WTC11 (cell line): ENCODE data around the gene DHDDS. TPM values are rescaled to one million over a fixed set of nuclear protein-coding genes. Genes with fewer than 3 reads are reported as not detected.

Experiments
- AFF4 ChIP-seq: sonication (generic); formaldehyde crosslinking; IDR thresholded peaks from 2 replicates; pipeline ENCODE4 v1.8.1; 2023; ENCODE audit warnings: mild to moderate bottlenecking, missing genetic modification reagents, borderline replicate concordance
- ATF3 ChIP-seq: sonication (generic); formaldehyde crosslinking; conservative IDR thresholded peaks from 2 replicates; pipeline ENCODE4 v1.8.1; 2022; ENCODE audit warnings: mild to moderate bottlenecking, missing genetic modification reagents
- CREB1 ChIP-seq: sonication (generic); formaldehyde crosslinking; IDR thresholded peaks from 2 replicates; pipeline ENCODE4 v1.8.0; 2023; ENCODE audit warnings: mild to moderate bottlenecking, missing genetic modification reagents
- CTCF ChIP-seq: fragments of 200-600 bp; IDR thresholded peaks from 2 replicates; pipeline ENCODE4 v1.8.0; 2022; ENCODE audit warnings: antibody characterized with exemption
- E2F4 ChIP-seq: sonication (generic); formaldehyde crosslinking; IDR thresholded peaks from 2 replicates; pipeline ENCODE4 v1.8.1; 2022; ENCODE audit warnings: low read depth, mild to moderate bottlenecking, moderate library complexity, missing genetic modification reagents, borderline replicate concordance
- FOXJ3 ChIP-seq: sonication (generic); formaldehyde crosslinking; IDR thresholded peaks from 2 replicates; pipeline ENCODE4 v1.9.0; 2021; ENCODE audit warnings: missing genetic modification reagents, mild to moderate bottlenecking, borderline replicate concordance
- FOXK1 ChIP-seq: sonication (generic); formaldehyde crosslinking; IDR thresholded peaks from 2 replicates; pipeline ENCODE4 v1.8.0; 2022; ENCODE audit warnings: mild to moderate bottlenecking, moderate library complexity, missing genetic modification reagents
- FOXP1 ChIP-seq: sonication (generic); formaldehyde crosslinking; IDR thresholded peaks from 2 replicates; pipeline ENCODE4 v1.8.0; 2022; ENCODE audit warnings: missing genetic modification reagents, mild to moderate bottlenecking, moderate library complexity, borderline replicate concordance
- GABPB1 ChIP-seq: sonication (generic); formaldehyde crosslinking; IDR thresholded peaks from 2 replicates; pipeline ENCODE4 v1.8.1; 2023; ENCODE audit warnings: mild to moderate bottlenecking, missing genetic modification reagents
- JAZF1 ChIP-seq: fragments of 250-450 bp; sonication (Bioruptor Pico); IDR thresholded peaks from 2 replicates; pipeline ENCODE4 v1.9.0; 2021; ENCODE audit warnings: moderate library complexity, mild to moderate bottlenecking, inconsistent platforms
- KAT7 ChIP-seq: sonication (generic); formaldehyde crosslinking; IDR thresholded peaks from 2 replicates; pipeline ENCODE4 v1.8.1; 2023; ENCODE audit warnings: missing genetic modification reagents, mild to moderate bottlenecking, borderline replicate concordance
- MAX ChIP-seq: sonication (generic); formaldehyde crosslinking; IDR thresholded peaks from 2 replicates; pipeline ENCODE4 v1.8.0; 2022; ENCODE audit warnings: mild to moderate bottlenecking, missing genetic modification reagents
- MXD4 ChIP-seq: fragments of 250-450 bp; sonication (Bioruptor Pico); IDR thresholded peaks from 2 replicates; pipeline ENCODE4 v1.8.0; 2021; ENCODE audit warnings: mild to moderate bottlenecking, moderate library complexity, borderline replicate concordance
- NFYB ChIP-seq: sonication (generic); formaldehyde crosslinking; conservative IDR thresholded peaks from 2 replicates; pipeline ENCODE4 v1.8.0; 2022; ENCODE audit warnings: low read depth, missing genetic modification reagents
- SMAD3 ChIP-seq: sonication (generic); formaldehyde crosslinking; IDR thresholded peaks from 2 replicates; pipeline ENCODE4 v1.8.0; 2022; ENCODE audit warnings: missing genetic modification reagents, mild to moderate bottlenecking, borderline replicate concordance
- SMAD4 ChIP-seq: sonication (generic); formaldehyde crosslinking; IDR thresholded peaks from 2 replicates; pipeline ENCODE4 v1.8.0; 2022; ENCODE audit warnings: mild to moderate bottlenecking, missing genetic modification reagents
- STAT6 ChIP-seq: sonication (generic); formaldehyde crosslinking; conservative IDR thresholded peaks from 2 replicates; pipeline ENCODE4 v1.8.1; 2023; ENCODE audit warnings: mild to moderate bottlenecking, low read depth, missing genetic modification reagents, moderate library complexity
- TCF7 ChIP-seq: sonication (generic); formaldehyde crosslinking; IDR thresholded peaks from 2 replicates; pipeline ENCODE4 v1.8.0; 2022; ENCODE audit warnings: mild to moderate bottlenecking, low read depth, missing genetic modification reagents, moderate library complexity
- USF1 ChIP-seq: sonication (generic); formaldehyde crosslinking; IDR thresholded peaks from 2 replicates; pipeline ENCODE4 v1.8.0; 2022; ENCODE audit warnings: mild to moderate bottlenecking, missing genetic modification reagents
- USF2 ChIP-seq: sonication (generic); formaldehyde crosslinking; IDR thresholded peaks from 2 replicates; pipeline ENCODE4 v1.8.1; 2023; ENCODE audit warnings: mild to moderate bottlenecking, missing genetic modification reagents, moderate library complexity
- ZNF121 ChIP-seq: sonication (generic); formaldehyde crosslinking; IDR thresholded peaks from 2 replicates; pipeline ENCODE4 v1.8.0; 2023; ENCODE audit warnings: missing genetic modification reagents
- ZNF232 ChIP-seq: sonication (generic); formaldehyde crosslinking; IDR thresholded peaks from 2 replicates; pipeline ENCODE4 v1.8.0; 2022; ENCODE audit warnings: mild to moderate bottlenecking, missing genetic modification reagents
- ZNF263 ChIP-seq: sonication (generic); formaldehyde crosslinking; IDR thresholded peaks from 2 replicates; pipeline ENCODE4 v1.8.1; 2022; ENCODE audit warnings: low read depth, mild to moderate bottlenecking, moderate library complexity, missing genetic modification reagents
- ZNF317 ChIP-seq: sonication (generic); formaldehyde crosslinking; IDR thresholded peaks from 2 replicates; pipeline ENCODE4 v1.8.1; 2023; ENCODE audit warnings: low read depth, mild to moderate bottlenecking, moderate library complexity, missing genetic modification reagents, borderline replicate concordance
- ZNF512 ChIP-seq: sonication (generic); formaldehyde crosslinking; IDR thresholded peaks from 2 replicates; pipeline ENCODE4 v1.8.1; 2022; ENCODE audit warnings: missing genetic modification reagents, borderline replicate concordance
- total RNA-seq: library from RNA; stranded (reverse); gene quantifications from 3 replicates; pipeline ENCODE4 v1.2.3, GENCODE V29; 2021

Gene DHDDS
- total RNA-seq, 1 experiment from 2014 or later: 55.4 TPM

GRCh38 chr1:26500488-26501175, 68.5 kb downstream of the DHDDS start (continued):
- no peak; the same call in 1 of the 2 replicates for TF ChIP-seq E2F4 (CRISPR knock-in tag)
- peak; percentile 85 for TF ChIP-seq USF2
- no peak for TF ChIP-seq STAT6
- TF ChIP-seq CTCF: no peak
- peak; percentile 91 for TF ChIP-seq USF1 (CRISPR knock-in tag)
- no peak for TF ChIP-seq SMAD4 (CRISPR knock-in tag)
- TF ChIP-seq ZNF232 (CRISPR knock-in tag): peak; percentile 85
- TF ChIP-seq ZNF121 (CRISPR knock-in tag): peak; percentile 54; the same call in 1 of the 2 replicates
- TF ChIP-seq ZNF512 (CRISPR knock-in tag): no peak
- TF ChIP-seq MAX (CRISPR knock-in tag): peak; percentile 82
- no peak; the same call in 1 of the 2 replicates for TF ChIP-seq TCF7 (CRISPR knock-in tag)
- no peak for TF ChIP-seq AFF4 (CRISPR knock-in tag)
- TF ChIP-seq ATF3 (CRISPR knock-in tag): no peak
- TF ChIP-seq NFYB (CRISPR knock-in tag): no peak; the same call in 1 of the 2 replicates
- 0 out of 2 replicates have a peak, but pooled peaks have one; percentile 2 for TF ChIP-seq SMAD3 (CRISPR knock-in tag)
- TF ChIP-seq FOXJ3 (CRISPR knock-in tag): no peak
- TF ChIP-seq GABPB1 (CRISPR knock-in tag): peak; percentile 46; the same call in 1 of the 2 replicates
- 0 out of 2 replicates have a peak, but pooled peaks have one; percentile 40 for TF ChIP-seq ZNF317 (CRISPR knock-in tag)
- no peak for TF ChIP-seq ZNF263 (CRISPR knock-in tag)
- TF ChIP-seq FOXK1 (CRISPR knock-in tag): peak; percentile 80
- TF ChIP-seq JAZF1 (CRISPR knock-in tag): no peak
- no peak for TF ChIP-seq CREB1 (CRISPR knock-in tag)
- TF ChIP-seq KAT7: no peak
- TF ChIP-seq MXD4: no peak
- peak; percentile 2; the same call in 1 of the 2 replicates for TF ChIP-seq FOXP1 (CRISPR knock-in tag)
- TF ChIP-seq, all 79 proteins: peak for 31
